Type B pancreatic cell (in vitro differentiated cells): ENCODE results near the gene TMEM9. TPM values are rescaled to one million over a fixed set of nuclear protein-coding genes. Genes with fewer than 3 reads are reported as not detected.

Experiments
- DNase-seq: peaks from one replicate; pipeline ENCODE4 v3.0.0; 2021; ENCODE audit warnings: mixed read lengths; ENCODE audit not compliant: unreplicated experiment; ENCODE audit errors: extremely low spot score
- H3K27ac Mint-ChIP-seq: 2 replicates; pipeline ENCODE4 v1.8.0; 2021; ENCODE audit warnings: mild to moderate bottlenecking, mixed read lengths
- H3K27me3 Mint-ChIP-seq: 2 replicates; pipeline ENCODE4 v1.8.0; 2021; ENCODE audit warnings: mixed read lengths
- H3K36me3 Mint-ChIP-seq: 2 replicates; pipeline ENCODE4 v1.8.0; 2021; ENCODE audit warnings: mixed read lengths
- H3K4me1 Mint-ChIP-seq: one replicate; pipeline ENCODE4 v1.8.0; 2021; ENCODE audit warnings: mixed read lengths; ENCODE audit not compliant: unreplicated experiment
- H3K4me3 Mint-ChIP-seq: 2 replicates; pipeline ENCODE4 v1.8.0; 2021; ENCODE audit warnings: mild to moderate bottlenecking, mixed read lengths
- H3K9me3 Mint-ChIP-seq: 2 replicates; pipeline ENCODE4 v1.8.0; 2021; ENCODE audit warnings: mixed read lengths
- total RNA-seq: library from RNA; stranded (reverse); gene quantifications from 2 replicates; pipeline ENCODE4 v1.2.1, GENCODE V29; 2021; ENCODE audit warnings: low replicate concordance
- TF ChIP-seq, protein P1 (sequence below): fragments of 200-600 bp; sonication (generic); conservative IDR thresholded peaks from 2 replicates; pipeline ENCODE4 v1.5.0; 2021; ENCODE audit warnings: antibody characterized with exemption, mild to moderate bottlenecking

TMEM9 gene
- total RNA-seq, 1 donor from 2014 or later = 117 TPM

- TF ChIP-seq, protein P1, sequence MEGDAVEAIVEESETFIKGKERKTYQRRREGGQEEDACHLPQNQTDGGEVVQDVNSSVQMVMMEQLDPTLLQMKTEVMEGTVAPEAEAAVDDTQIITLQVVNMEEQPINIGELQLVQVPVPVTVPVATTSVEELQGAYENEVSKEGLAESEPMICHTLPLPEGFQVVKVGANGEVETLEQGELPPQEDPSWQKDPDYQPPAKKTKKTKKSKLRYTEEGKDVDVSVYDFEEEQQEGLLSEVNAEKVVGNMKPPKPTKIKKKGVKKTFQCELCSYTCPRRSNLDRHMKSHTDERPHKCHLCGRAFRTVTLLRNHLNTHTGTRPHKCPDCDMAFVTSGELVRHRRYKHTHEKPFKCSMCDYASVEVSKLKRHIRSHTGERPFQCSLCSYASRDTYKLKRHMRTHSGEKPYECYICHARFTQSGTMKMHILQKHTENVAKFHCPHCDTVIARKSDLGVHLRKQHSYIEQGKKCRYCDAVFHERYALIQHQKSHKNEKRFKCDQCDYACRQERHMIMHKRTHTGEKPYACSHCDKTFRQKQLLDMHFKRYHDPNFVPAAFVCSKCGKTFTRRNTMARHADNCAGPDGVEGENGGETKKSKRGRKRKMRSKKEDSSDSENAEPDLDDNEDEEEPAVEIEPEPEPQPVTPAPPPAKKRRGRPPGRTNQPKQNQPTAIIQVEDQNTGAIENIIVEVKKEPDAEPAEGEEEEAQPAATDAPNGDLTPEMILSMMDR = no peak
- no peak for DNase-seq
- H3K4me3 Mint-ChIP-seq = no peak overlapping the region
- H3K4me1 Mint-ChIP-seq = peaks cover 6% of the 10 kb centered on the region
- no peaks in the 10 kb centered on the region for H3K9me3 Mint-ChIP-seq
- H3K27me3 Mint-ChIP-seq = peaks cover 13% of the 10 kb centered on the region
- no peaks in the 10 kb centered on the region for H3K36me3 Mint-ChIP-seq
- no peak overlapping the region for H3K27ac Mint-ChIP-seq
These were observed 44.6 kb downstream of the TMEM9 start for GRCh38 chr1:201109651-201110050.

DNA sequence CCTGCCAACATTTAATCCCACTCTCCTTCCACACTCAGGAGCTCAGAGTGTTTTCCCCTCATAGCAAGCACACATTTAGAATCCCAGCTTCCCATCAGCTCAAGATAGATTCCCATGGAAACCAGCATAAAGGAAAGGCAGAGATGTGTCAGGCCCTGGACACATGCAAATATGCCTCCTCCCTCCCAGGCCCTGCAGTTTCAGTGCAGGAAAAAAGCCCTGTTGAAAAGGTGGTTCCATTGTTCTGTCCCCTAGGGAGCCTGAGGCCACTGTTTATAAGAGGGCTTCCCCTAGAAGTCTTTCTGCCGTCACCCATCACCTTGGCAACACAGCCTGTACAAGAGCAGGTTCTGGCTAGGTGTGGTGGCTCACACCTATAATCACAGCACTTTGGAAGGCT lies 45.7 kb downstream of the TMEM9 start:
- no peaks in the 10 kb centered on the region for H3K9me3 Mint-ChIP-seq
- peak overlapping the region; percentile 73 for H3K27ac Mint-ChIP-seq
- H3K4me1 Mint-ChIP-seq = peaks cover 12% of the 10 kb centered on the region
- TF ChIP-seq, protein P1 = no peak
- DNase-seq = no peak
- H3K27me3 Mint-ChIP-seq = peaks cover 6% of the 10 kb centered on the region
- no peak overlapping the region for H3K4me3 Mint-ChIP-seq
- no peaks in the 10 kb centered on the region for H3K36me3 Mint-ChIP-seq

GRCh38 chr1:201105688-201106087 lies 48.6 kb downstream of the TMEM9 start:
- no peak for DNase-seq
- TF ChIP-seq, protein P1 = no peak
- H3K36me3 Mint-ChIP-seq = no peaks in the 10 kb centered on the region
- H3K9me3 Mint-ChIP-seq = no peaks in the 10 kb centered on the region
- H3K4me3 Mint-ChIP-seq = no peak overlapping the region
- no peaks in the 10 kb centered on the region for H3K27me3 Mint-ChIP-seq
- no peak overlapping the region for H3K27ac Mint-ChIP-seq
- H3K4me1 Mint-ChIP-seq = peaks cover 12% of the 10 kb centered on the region

DNA sequence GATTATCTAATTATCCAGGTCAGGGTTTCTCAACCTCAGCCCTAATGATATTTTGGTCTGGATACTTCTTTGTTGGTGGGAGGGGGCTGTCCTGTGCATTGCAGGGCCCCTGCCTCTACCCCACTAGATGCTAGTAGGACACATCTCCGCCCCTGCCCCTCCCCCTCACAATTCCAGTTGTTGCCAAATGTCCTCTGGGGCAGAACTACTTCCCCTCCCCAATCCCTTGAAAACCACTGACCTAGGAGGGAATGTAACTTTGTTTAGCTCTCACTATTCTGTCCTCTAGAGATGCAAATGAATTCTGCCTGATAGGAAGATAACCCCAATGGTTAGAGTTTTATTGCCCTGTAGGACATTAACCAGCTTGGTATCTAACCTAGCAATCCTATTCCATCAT lies 50.1 kb downstream of the TMEM9 start:
- no peaks in the 10 kb centered on the region for H3K27me3 Mint-ChIP-seq
- no peaks in the 10 kb centered on the region for H3K36me3 Mint-ChIP-seq
- no peaks in the 10 kb centered on the region for H3K9me3 Mint-ChIP-seq
- no peak overlapping the region for H3K4me3 Mint-ChIP-seq
- TF ChIP-seq, protein P1 = no peak
- no peak for DNase-seq
- peaks cover 17% of the 10 kb centered on the region for H3K4me1 Mint-ChIP-seq
- H3K27ac Mint-ChIP-seq = no peak overlapping the region

GRCh38 chr1:201103666-201104065 lies 50.6 kb downstream of the TMEM9 start:
- no peak for DNase-seq
- H3K27ac Mint-ChIP-seq = no peak overlapping the region
- H3K9me3 Mint-ChIP-seq = no peaks in the 10 kb centered on the region
- no peaks in the 10 kb centered on the region for H3K27me3 Mint-ChIP-seq
- TF ChIP-seq, protein P1 = no peak
- no peaks in the 10 kb centered on the region for H3K36me3 Mint-ChIP-seq
- peaks cover 15% of the 10 kb centered on the region for H3K4me1 Mint-ChIP-seq
- no peak overlapping the region for H3K4me3 Mint-ChIP-seq
